Testis (tissue), 3 donors: Measurements from ENCODE around the gene SFRP5. TPM values are rescaled to one million over a fixed set of nuclear protein-coding genes. Genes with fewer than 3 reads are reported as not detected.

Source experiments
- DNase-seq: peaks from one replicate; pipeline ENCODE4 v3.0.0-alpha.2; 2019
- H3K27ac ChIP-seq, 2 donors: fragments of 200-600 bp; sonication (generic); one replicate each; pipeline ENCODE4 v1.5.1; 2019
- H3K27me3 ChIP-seq: fragments of 200-600 bp; sonication (generic); one replicate; pipeline ENCODE4 v1.5.1; 2019
- H3K36me3 ChIP-seq: fragments of 200-600 bp; sonication (generic); one replicate; pipeline ENCODE4 v1.5.1; 2017; ENCODE audit warnings: low read depth; ENCODE audit errors: missing control alignments
- H3K4me1 ChIP-seq: fragments of 200-600 bp; sonication (generic); one replicate; pipeline ENCODE4 v1.5.1; 2019
- H3K4me3 ChIP-seq, 2 donors: fragments of 200-600 bp; sonication (generic); one replicate each; pipeline ENCODE4 v1.5.1; 2017 to 2019
- H3K9me3 ChIP-seq: fragments of 200-600 bp; sonication (generic); one replicate; pipeline ENCODE4 v1.5.1; 2017
- CTCF ChIP-seq, 3 experiments: fragments of 450-650 bp in 2 of 3; fragments of 200-600 bp in 1 of 3; sonication (generic) in 1 of 3; IDR thresholded peaks; one replicate each; pipeline ENCODE4 v1.5.1; 2016 to 2019; ENCODE audit warnings: antibody characterized with exemption in 3 of 3, mild to moderate bottlenecking in 2 of 3, moderate library complexity in 1 of 3
- POLR2A ChIP-seq: fragments of 450-650 bp; IDR thresholded peaks from one replicate; pipeline ENCODE4 v1.6.1; 2017; ENCODE audit warnings: antibody characterized with exemption, mild to moderate bottlenecking, moderate library complexity
- WGBS, 2 donors: methylation state at CpG; one replicate each; pipeline ENCODE4 v1.1.5; 2018; 5-methylcytosine and 5-hydroxymethylcytosine counted together
- intact Hi-C: fragments of 100-400 bp; cut with DNase I; formaldehyde crosslinking; loops from one replicate; pipeline ENCODE4 v1.15.1; 2023; ENCODE audit warnings: low total_unique reads
- polyA plus RNA-seq: library from polyadenylated mRNA; stranded (reverse); fragments of 350-450 nt; fragmentation: Illumina TruSeq; extraction: RNeasy Lipid Tissue Mini Kit (QIAGEN cat#74804); gene quantifications from one replicate; pipeline ENCODE4 v1.2.3, GENCODE V29; 2014; ENCODE audit warnings: low read depth, low replicate concordance; ENCODE audit not compliant: insufficient read depth
- total RNA-seq, 2 donors: library from RNA; depleted of rRNA; stranded (reverse); fragments of >200 nt; gene quantifications; one replicate each; pipeline ENCODE4 v1.2.3, GENCODE V29; 2016

Gene SFRP5
- total and polyA plus RNA-seq, 3 donors from 2014 or later, result 0.99 to 2.0 (median 1.2) TPM

- H3K27ac ChIP-seq, result no peak overlapping the region
- no peaks in the 10 kb centered on the region for H3K9me3 ChIP-seq
- DNase-seq, result no peak
- H3K4me3 ChIP-seq, result no peak overlapping the region
- H3K36me3 ChIP-seq, result no peaks in the 10 kb centered on the region
- H3K4me1 ChIP-seq, result no peaks in the 10 kb centered on the region
- no peaks in the 10 kb centered on the region for H3K27me3 ChIP-seq
- intact Hi-C loops, result no loop called here
- no peak for TF ChIP-seq CTCF (IDR thresholded peaks at IDR 0.05)
- TF ChIP-seq POLR2A, result no peak
- WGBS, 2 donors, result 95 to 100% methylated on average over 6 of the region's 6 CpGs
These were observed 16.1 kb downstream of the SFRP5 start for GRCh38 chr10:97755718-97756117.

DNA sequence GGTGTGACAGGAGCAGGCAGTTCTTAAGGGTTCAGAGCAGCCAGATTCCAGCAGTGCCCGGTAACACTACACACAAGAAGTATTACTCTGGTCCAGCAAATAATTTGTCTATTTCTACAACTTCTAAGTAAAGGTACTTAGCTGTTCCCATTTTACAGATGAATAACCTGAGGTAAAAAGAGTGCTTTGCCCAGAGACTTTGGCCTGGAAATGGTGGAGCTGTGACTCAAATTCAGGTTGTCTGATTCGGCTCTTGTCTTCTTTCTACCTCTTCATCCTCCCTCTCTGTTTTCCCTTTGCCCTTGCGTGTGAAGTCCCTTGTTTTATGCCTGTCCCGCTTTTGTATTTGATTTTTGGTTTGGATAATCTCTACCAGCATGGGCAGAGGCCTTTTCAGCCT, 17.1 kb downstream of the SFRP5 start:
- Histone ChIP-seq H3K27ac (no peak overlapping the region), H3K36me3 (no peaks in the 10 kb centered on the region), H3K4me3 (no peak overlapping the region), H3K9me3 (no peaks in the 10 kb centered on the region), H3K4me1 (no peaks in the 10 kb centered on the region), H3K27me3 (no peaks in the 10 kb centered on the region)
- DNase-seq, result no peak
- intact Hi-C loops, result no loop called here
- TF ChIP-seq POLR2A (no peak), CTCF (IDR thresholded peaks at IDR 0.05) (no peak)
- WGBS, 2 donors, result 50 to 97% methylated on average over 4 of the region's 4 CpGs

DNA sequence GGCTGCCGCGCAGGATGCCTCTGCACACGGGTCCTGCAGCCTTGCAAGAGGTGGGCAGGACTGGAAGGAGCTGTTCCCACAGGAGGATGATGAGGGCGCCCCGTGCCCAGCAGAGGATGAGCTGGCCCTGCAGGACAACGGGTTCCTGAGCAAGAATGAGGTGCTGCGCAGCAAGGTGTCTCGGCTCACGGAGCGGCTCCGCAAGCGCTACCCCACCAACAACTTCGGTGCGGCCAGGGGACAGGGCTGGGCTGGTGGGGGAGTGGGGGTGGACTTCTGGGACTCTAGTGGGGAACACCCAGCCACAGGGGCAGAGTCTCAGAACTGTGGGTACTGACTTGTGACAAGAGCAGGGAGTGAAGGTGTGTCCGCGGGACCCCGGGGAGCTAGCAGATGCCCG, 18.8 kb downstream of the SFRP5 start:
- intact Hi-C loops, result no loop called here
- no peaks in the 10 kb centered on the region for H3K4me1 ChIP-seq
- no peak overlapping the region for H3K27ac ChIP-seq
- WGBS, 2 donors, result 94 to 96% methylated on average over 4 to 18 of the region's 18 CpGs
- no peaks in the 10 kb centered on the region for H3K9me3 ChIP-seq
- DNase-seq, result no peak
- H3K4me3 ChIP-seq, result no peak overlapping the region
- H3K36me3 ChIP-seq, result no peaks in the 10 kb centered on the region
- no peaks in the 10 kb centered on the region for H3K27me3 ChIP-seq
- no peak for TF ChIP-seq POLR2A
- no peak for TF ChIP-seq CTCF (IDR thresholded peaks at IDR 0.05)

DNA sequence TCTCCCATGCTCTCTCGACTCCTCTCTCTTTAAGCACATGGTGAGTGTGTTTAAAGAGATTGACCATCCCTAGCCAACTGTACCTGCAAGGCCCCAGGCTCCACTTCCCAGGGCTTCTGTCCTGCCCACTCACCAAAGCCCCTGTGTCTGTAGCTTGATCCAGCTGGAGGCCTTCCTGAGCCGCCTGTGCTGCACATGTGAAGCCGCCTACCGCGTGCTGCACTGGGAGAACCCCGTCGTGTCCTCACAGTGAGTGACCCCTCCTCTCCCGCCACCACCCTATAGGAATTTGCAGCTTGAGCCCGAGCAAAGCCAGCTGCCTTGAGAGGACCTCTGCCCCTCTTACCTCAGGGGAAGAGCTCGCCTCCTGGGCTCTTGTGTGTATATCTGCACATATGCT, 23.7 kb downstream of the SFRP5 start:
- 87 to 90% methylated on average over 10 of the region's 10 CpGs for WGBS, 2 donors
- TF ChIP-seq POLR2A (no peak), CTCF (IDR thresholded peaks at IDR 0.05) (no peak)
- H3K36me3 ChIP-seq, result no peaks in the 10 kb centered on the region

GRCh38 chr10:97747573-97747972, 24.2 kb downstream of the SFRP5 start:
- no peak for DNase-seq
- intact Hi-C loops, result no loop called here
- Histone ChIP-seq H3K9me3 (no peaks in the 10 kb centered on the region), H3K27me3 (no peaks in the 10 kb centered on the region), H3K36me3 (no peaks in the 10 kb centered on the region), H3K4me3 (no peak overlapping the region), H3K27ac (no peak overlapping the region), H3K4me1 (peaks cover 14% of the 10 kb centered on the region)
- WGBS, 2 donors, result 82 to 86% methylated on average over 1 of the region's 1 CpG
- TF ChIP-seq POLR2A (no peak), CTCF (IDR thresholded peaks at IDR 0.05) (no peak)

More for the DNA sequence above, 23.7 kb downstream of the SFRP5 start:
- no peak for DNase-seq
- Histone ChIP-seq H3K9me3 (no peaks in the 10 kb centered on the region), H3K27me3 (no peaks in the 10 kb centered on the region), H3K27ac (no peak overlapping the region), H3K4me3 (no peak overlapping the region), H3K4me1 (peaks cover 9% of the 10 kb centered on the region)
- intact Hi-C loops, result no loop called here
